Fibroblast of mammary gland (primary cell): ENCODE results near the gene LUC7L.

Experiments
- DNase-seq: peaks from one replicate; pipeline ENCODE4 v3.0.0-alpha.2; 2010; ENCODE audit warnings: low read depth
- H3K4me3 ChIP-seq: 2 replicates; pipeline ENCODE4 v1.5.1; 2011; ENCODE audit warnings: low read depth, mild to moderate bottlenecking, low read length, moderate library complexity; ENCODE audit not compliant: control insufficient read depth
- CTCF ChIP-seq: conservative IDR thresholded peaks from 2 replicates; pipeline ENCODE4 v1.5.1; 2011; ENCODE audit warnings: low read depth, low read length, inconsistent platforms; ENCODE audit not compliant: control insufficient read depth, insufficient read depth

LUC7L gene

GRCh38 chr16:266258-267164, 37.3 kb upstream of the LUC7L start:
- no peak for TF ChIP-seq CTCF
- DNase-seq = no peak
- H3K4me3 ChIP-seq = no peak overlapping the region

- H3K4me3 ChIP-seq = no peak overlapping the region
- no peak for DNase-seq
- TF ChIP-seq CTCF = no peak
Observed at GRCh38 chr16:265711-266110, 36.5 kb upstream of the LUC7L start.

GRCh38 chr16:265002-265529, 35.8 kb upstream of the LUC7L start:
- no peak overlapping the region for H3K4me3 ChIP-seq
- no peak for DNase-seq
- no peak for TF ChIP-seq CTCF

GRCh38 chr16:264440-264951, 35.2 kb upstream of the LUC7L start:
- no peak overlapping the region for H3K4me3 ChIP-seq
- TF ChIP-seq CTCF = no peak

GRCh38 chr16:263944-264343, 34.7 kb upstream of the LUC7L start:
- TF ChIP-seq CTCF = no peak
- no peak for DNase-seq
- no peak overlapping the region for H3K4me3 ChIP-seq

More at GRCh38 chr16:264440-264951, 35.2 kb upstream of the LUC7L start:
- no peak for DNase-seq

GRCh38 chr16:263182-263774, 34.0 kb upstream of the LUC7L start:
- no peak for DNase-seq
- no peak overlapping the region for H3K4me3 ChIP-seq
- no peak for TF ChIP-seq CTCF
